Osteoblast (primary cell): Measurements from ENCODE around the gene RNF145. TPM values are rescaled to one million over a fixed set of nuclear protein-coding genes. Genes with fewer than 3 reads are reported as not detected.

Experiments
- DNase-seq: peaks from one replicate; pipeline ENCODE4 v3.0.0; 2011; ENCODE audit warnings: low spot score, mixed read lengths; ENCODE audit not compliant: insufficient read length; ENCODE audit errors: missing footprints
- H2AFZ ChIP-seq: 2 replicates; pipeline ENCODE4 v1.6.0; 2011; ENCODE audit warnings: mild to moderate bottlenecking, low read length
- H3K27ac ChIP-seq: 2 replicates; pipeline ENCODE4 v1.5.1; 2011; ENCODE audit warnings: mild to moderate bottlenecking, low read depth, low read length, moderate library complexity
- H3K27me3 ChIP-seq: 2 replicates; pipeline ENCODE4 v1.6.0; 2012; ENCODE audit warnings: mild to moderate bottlenecking, control low read depth, inconsistent platforms, low read length, moderate library complexity; ENCODE audit not compliant: insufficient read depth
- H3K36me3 ChIP-seq: 2 replicates; pipeline ENCODE4 v1.5.1; 2011; ENCODE audit warnings: mild to moderate bottlenecking, low read length, control low read depth, moderate library complexity; ENCODE audit not compliant: insufficient read depth
- H3K4me1 ChIP-seq: 2 replicates; pipeline ENCODE4 v1.5.1; 2011; ENCODE audit warnings: mild to moderate bottlenecking, low read length, control low read depth, moderate library complexity; ENCODE audit not compliant: insufficient read depth
- H3K4me2 ChIP-seq: 2 replicates; pipeline ENCODE4 v1.6.0; 2011; ENCODE audit warnings: mild to moderate bottlenecking, low read length; ENCODE audit not compliant: insufficient read depth
- H3K4me3 ChIP-seq: fragments of 200-600 bp; sonication (generic); 3 replicates; pipeline ENCODE4 v1.5.1; 2012; ENCODE audit warnings: mild to moderate bottlenecking, low read length, inconsistent platforms; ENCODE audit not compliant: insufficient read depth
- H3K79me2 ChIP-seq: 2 replicates; pipeline ENCODE4 v1.6.0; 2012; ENCODE audit warnings: mild to moderate bottlenecking, low read length, control low read depth, inconsistent platforms; ENCODE audit not compliant: insufficient read depth
- H3K9me3 ChIP-seq: 2 replicates; pipeline ENCODE4 v1.5.1; 2011; ENCODE audit warnings: low read depth, low read length, control low read depth
- H4K20me1 ChIP-seq: 2 replicates; pipeline ENCODE4 v1.6.0; 2012; ENCODE audit warnings: mild to moderate bottlenecking, low read length, control low read depth; ENCODE audit not compliant: insufficient read depth
- total RNA-seq: library from RNA; depleted of rRNA; stranded (reverse); fragments of >200 nt; gene quantifications from 2 replicates; pipeline ENCODE4 v1.2.3, GENCODE V29; 2012
- TF ChIP-seq, protein P1 (sequence below): IDR thresholded peaks from 2 replicates; pipeline ENCODE4 v1.5.1; 2011; ENCODE audit warnings: mild to moderate bottlenecking, low read depth, low read length, moderate library complexity; ENCODE audit errors: extremely low read depth

Gene RNF145
- total RNA-seq, 1 donor = 38.4 TPM

DNA sequence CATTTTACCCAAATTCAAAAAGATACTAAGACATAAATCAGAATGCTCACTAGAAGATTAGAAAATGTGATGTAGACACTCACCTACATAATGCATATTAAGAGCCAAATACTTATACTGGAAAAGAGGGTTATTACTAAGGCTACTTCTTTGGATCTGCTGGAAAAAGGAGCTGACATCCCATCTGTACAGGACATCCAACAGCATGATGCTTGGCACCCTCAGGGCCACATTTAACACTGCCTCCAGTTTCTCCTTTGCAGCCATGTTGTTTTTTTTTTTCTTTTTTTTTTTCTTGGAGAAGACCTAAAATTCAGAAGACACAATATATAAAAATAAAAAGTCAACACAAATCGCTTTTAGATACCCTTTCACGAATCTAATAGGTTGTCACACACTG lies 6.0 kb downstream of the RNF145 start:
- Histone ChIP-seq H3K9me3 (no peaks in the 10 kb centered on the region), H2AFZ (no peak overlapping the region), H3K79me2 (peaks cover 99% of the 10 kb centered on the region), H3K27ac (no peak overlapping the region), H4K20me1 (peaks cover 23% of the 10 kb centered on the region), H3K36me3 (peaks cover 14% of the 10 kb centered on the region), H3K4me2 (no peak overlapping the region), H3K4me3 (no peak overlapping the region), H3K27me3 (no peaks in the 10 kb centered on the region), H3K4me1 (peaks cover 26% of the 10 kb centered on the region)
- TF ChIP-seq, protein P1, sequence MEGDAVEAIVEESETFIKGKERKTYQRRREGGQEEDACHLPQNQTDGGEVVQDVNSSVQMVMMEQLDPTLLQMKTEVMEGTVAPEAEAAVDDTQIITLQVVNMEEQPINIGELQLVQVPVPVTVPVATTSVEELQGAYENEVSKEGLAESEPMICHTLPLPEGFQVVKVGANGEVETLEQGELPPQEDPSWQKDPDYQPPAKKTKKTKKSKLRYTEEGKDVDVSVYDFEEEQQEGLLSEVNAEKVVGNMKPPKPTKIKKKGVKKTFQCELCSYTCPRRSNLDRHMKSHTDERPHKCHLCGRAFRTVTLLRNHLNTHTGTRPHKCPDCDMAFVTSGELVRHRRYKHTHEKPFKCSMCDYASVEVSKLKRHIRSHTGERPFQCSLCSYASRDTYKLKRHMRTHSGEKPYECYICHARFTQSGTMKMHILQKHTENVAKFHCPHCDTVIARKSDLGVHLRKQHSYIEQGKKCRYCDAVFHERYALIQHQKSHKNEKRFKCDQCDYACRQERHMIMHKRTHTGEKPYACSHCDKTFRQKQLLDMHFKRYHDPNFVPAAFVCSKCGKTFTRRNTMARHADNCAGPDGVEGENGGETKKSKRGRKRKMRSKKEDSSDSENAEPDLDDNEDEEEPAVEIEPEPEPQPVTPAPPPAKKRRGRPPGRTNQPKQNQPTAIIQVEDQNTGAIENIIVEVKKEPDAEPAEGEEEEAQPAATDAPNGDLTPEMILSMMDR = no peak
- DNase-seq = no peak

DNA sequence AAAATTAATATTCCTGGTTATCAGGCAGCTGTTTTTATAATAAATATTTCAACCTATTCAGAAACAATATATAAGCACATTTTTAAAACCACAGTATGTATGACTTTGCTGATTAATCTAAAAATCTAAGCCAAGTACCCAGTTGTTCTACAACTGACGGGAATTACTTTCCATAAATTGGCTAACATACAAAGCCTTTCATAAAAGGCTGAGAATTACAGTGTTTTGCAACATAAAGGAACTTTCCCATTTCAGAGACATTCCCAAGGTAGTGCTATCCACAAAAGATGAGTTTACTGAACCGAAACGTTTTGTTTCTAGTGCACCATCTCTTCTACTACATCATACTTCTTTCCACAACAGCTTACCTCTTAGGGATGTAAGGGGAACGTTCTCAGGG lies 7.2 kb downstream of the RNF145 start:
- H3K27ac ChIP-seq = no peak overlapping the region

DNA sequence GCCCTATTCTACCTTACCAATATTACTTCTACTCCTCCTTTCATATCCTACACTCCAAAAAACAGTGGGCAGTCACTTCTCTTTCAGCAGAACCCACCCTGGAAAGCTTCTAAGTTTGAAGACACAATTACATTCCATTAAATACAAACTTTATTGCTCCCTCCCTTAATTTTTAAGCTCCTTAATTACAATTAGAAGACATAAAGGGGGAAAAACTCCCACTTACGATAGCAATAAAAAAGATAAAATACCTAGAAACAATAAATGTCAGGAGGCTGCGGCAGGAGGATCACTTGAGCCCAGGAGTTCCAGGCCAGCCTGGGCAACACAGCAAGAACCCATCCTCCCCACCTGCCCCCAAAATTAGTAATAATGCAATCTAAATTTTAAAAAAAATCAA lies 9.6 kb downstream of the RNF145 start:
- Histone ChIP-seq H3K27me3 (no peaks in the 10 kb centered on the region), H3K4me2 (no peak overlapping the region), H4K20me1 (peaks cover 8% of the 10 kb centered on the region), H3K36me3 (peaks cover 27% of the 10 kb centered on the region), H3K4me1 (peaks cover 1% of the 10 kb centered on the region), H3K27ac (no peak overlapping the region), H3K79me2 (peaks cover 98% of the 10 kb centered on the region), H3K9me3 (no peaks in the 10 kb centered on the region), H2AFZ (no peak overlapping the region), H3K4me3 (no peak overlapping the region)
- DNase-seq = no peak
- TF ChIP-seq, protein P1 = no peak

More for the DNA sequence above, 7.2 kb downstream of the RNF145 start:
- peaks cover 16% of the 10 kb centered on the region for H3K36me3 ChIP-seq
- DNase-seq = no peak
- peaks cover 99% of the 10 kb centered on the region for H3K79me2 ChIP-seq
- H2AFZ ChIP-seq = no peak overlapping the region
- H3K9me3 ChIP-seq = no peaks in the 10 kb centered on the region
- H3K4me1 ChIP-seq = peaks cover 21% of the 10 kb centered on the region
- no peaks in the 10 kb centered on the region for H3K27me3 ChIP-seq
- H3K4me3 ChIP-seq = no peak overlapping the region
- TF ChIP-seq, protein P1 = no peak
- H3K4me2 ChIP-seq = no peak overlapping the region
- peaks cover 23% of the 10 kb centered on the region for H4K20me1 ChIP-seq

DNA sequence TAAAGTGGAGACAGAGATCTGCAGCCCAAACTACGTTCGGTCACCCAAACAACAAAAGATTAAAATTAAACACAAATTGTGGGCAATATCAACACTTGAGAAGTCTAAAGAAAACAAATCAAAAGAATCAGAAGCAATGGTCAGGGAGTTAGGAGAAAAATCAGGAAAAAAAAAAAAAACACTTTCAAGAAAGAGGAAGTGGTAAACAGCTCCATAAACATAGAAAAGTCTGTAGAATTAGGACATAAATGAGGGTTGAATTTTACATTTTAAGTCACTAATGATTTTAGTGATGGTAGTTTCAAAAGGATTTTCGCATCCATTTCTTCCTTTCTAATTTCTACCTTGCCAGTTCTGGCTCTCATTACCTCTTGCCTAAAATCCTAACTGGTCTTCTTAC lies 10.1 kb downstream of the RNF145 start:
- H3K4me1 ChIP-seq = no peaks in the 10 kb centered on the region
- H3K4me2 ChIP-seq = no peak overlapping the region
- DNase-seq = no peak
- no peak overlapping the region for H3K27ac ChIP-seq
- no peak overlapping the region for H3K4me3 ChIP-seq
- H3K9me3 ChIP-seq = no peaks in the 10 kb centered on the region
- H4K20me1 ChIP-seq = peaks cover 8% of the 10 kb centered on the region
- H3K36me3 ChIP-seq = peaks cover 31% of the 10 kb centered on the region
- TF ChIP-seq, protein P1 = no peak
- no peaks in the 10 kb centered on the region for H3K27me3 ChIP-seq
- peaks cover 97% of the 10 kb centered on the region for H3K79me2 ChIP-seq
- H2AFZ ChIP-seq = no peak overlapping the region
